ENCODE measurements around the gene CCM2.

CCM2 gene

DNA sequence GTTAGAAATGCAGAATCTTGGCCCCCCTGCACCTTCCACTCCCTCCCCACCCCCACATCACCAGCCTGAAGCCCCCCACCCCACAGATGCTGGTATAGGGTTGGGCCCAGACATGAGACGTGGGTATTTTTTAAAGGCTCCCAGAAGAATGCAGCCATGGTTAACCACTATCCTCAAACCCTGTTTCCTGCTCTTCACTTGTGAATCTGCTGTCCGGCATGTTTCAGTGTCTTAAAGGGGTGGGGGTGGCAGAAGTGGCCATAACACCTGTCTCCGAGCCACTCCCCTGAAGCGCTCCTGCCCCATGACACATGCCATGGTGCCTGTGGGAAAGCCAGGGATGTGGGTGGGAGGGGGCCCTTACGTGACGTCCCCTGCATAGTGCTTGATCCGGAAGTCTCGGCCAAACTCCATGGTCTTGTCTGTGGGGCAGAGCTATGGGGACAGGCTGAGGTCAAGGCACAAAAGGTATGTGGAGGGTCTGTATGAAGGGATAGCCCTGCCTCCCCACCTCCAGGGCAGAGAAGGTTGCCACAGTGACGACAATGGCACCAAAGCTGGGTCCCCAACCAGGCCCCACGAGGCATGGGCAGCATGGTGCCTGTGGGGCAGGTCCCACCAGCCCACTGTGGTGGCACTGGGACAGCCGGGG, 30.8 kb upstream of the CCM2 start:
- DNase-seq (ENCODE audit: low read depth, low spot score) = no peak

DNA sequence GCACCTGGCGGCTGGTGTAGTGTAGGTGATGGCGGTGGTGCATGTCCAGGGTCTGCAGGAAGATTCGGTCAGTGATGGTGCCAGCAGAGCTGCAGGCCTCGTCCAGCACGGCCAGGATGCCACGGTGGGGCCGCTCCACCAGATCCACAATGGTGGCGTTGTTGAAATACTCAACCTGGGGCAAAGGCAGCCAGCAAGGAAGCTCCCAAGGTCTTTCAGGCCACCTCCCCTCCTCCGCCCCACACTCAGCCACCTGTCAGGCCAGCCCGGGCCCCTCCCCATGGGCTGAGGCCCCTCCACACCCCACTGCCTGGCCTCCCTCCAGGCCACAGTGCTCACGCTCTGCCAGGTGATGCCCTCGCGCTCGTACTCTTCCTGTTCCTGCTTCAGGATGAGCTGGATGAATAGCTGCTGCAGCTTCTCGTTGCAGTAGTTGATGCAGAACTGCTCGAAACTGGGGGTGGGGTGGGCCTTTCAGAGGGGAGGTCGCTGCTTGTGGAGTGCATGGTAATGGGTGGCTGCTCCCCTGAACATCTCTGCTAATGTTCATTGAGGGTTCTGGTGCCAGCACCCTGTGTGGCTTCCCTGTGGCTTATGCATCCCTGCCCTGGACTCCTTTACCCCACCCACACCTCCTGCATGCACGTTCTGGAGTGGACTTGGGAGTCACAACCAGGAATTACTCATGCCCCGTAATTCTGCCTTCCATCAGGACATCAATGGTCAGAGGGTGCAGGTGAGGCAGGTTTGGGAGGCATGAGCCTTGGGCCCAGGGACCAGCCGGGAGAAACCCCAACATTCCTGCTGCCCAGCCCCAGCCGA, 30.1 kb upstream of the CCM2 start:
- no peak for DNase-seq (ENCODE audit: low read depth, low spot score)

DNA sequence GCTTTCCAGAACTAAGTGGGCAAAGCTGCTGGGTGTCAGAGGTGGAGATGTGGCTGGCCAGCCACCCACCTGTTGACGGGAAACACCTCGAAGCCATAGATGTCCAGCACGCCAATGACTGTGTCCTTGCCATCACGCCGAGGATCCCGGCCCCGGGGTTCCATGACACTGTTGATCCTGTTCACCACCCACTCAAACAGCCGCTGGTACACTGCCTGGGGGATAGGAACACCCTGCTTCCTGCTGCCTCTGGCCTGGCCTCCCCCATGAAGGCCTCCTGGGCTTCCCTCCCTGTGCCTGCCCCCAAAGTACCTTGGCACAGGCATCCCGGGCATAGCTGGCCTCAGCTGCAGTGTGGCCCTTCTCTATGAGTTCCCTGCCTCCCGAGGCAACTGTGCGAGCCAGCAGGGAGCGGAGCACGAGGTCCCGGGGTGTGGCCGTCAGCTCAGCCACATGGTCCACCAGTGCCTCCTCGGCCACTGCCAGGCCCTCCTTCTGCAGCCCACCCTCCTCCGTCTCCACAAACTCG, 29.4 kb upstream of the CCM2 start:
- no peak for DNase-seq (ENCODE audit: low read depth, low spot score)

DNA sequence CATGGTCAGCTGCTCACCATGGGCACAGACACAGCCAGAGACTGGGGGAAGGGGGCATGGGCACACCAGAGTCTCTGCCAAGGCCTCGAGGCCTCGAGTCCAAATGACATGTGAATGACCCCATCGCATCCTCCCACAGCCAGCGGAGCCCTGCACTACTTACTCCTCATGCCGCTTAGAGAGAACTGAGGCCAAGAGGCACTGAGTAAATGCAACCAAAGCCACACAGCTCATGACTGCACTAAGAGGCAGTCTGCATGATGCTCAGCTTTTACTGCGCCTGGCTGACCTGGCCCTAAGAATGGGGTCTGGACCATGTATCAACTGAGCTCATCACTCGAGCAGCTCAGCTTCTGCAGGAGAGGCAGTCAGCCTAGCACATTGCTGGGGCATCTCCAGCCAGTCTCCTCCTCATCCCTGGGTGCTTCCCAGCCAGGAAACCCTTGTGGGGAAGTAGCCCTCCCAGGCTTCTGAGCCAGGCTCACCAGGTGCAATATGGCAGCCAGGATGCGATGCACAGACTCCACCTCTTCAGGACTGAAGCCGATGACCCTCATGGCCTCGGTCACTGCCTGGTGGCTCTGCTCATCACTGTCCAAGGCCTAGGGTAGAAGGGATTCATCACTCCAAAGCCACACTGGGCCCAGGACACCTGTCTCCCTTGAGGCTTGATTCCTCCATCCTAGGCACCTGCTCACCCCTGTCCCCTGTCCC, 28.7 kb upstream of the CCM2 start:
- DNase-seq (ENCODE audit: low read depth, low spot score) = no peak

DNA sequence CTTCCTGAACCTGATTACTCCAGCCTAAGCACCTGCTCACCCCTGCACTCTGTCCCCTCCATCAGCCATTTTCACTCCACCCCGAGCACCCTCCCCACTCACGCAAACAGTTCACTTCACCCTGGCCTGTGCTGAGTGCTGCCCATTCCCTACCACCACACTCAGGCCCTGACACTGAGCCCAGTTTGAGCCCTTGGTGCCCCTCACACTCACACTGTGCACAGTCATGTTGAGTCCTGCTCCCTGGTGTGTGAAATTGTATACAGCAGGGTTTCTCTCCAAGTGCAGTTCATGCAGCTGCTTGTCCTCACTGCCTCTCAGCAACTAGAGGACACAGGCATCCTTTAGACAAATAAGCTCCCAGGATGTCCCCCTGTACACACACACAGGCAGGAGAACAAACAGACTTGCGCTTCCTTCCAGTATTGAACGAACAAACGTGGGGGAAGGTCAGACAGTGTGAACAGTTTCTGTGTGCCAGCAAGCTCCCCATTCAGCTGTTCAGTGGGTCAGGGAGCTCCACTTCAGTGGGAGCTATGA, 28.0 kb upstream of the CCM2 start:
- no peak for DNase-seq (ENCODE audit: low read depth, low spot score)

DNA sequence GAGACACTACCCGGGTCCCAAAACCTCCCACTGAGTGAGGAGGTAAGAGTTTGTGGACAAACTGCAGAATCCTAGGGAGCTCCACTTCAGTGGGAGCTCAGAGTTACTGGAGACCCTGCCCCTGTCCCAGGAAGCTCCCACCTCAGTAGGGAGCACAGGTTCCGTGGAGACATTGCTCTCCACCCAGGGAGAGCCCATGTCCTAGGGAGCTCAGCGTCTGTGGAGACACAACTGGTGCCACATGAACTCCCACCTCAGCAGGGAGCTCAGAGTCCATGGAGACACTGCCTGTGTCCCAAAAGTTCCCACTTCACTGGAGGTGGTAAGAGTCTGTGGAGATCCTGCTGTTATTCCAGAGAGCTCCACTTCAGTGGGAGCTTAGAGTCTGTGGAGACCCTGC, 27.4 kb upstream of the CCM2 start:
- DNase-seq (ENCODE audit: low read depth, low spot score) = no peak

DNA sequence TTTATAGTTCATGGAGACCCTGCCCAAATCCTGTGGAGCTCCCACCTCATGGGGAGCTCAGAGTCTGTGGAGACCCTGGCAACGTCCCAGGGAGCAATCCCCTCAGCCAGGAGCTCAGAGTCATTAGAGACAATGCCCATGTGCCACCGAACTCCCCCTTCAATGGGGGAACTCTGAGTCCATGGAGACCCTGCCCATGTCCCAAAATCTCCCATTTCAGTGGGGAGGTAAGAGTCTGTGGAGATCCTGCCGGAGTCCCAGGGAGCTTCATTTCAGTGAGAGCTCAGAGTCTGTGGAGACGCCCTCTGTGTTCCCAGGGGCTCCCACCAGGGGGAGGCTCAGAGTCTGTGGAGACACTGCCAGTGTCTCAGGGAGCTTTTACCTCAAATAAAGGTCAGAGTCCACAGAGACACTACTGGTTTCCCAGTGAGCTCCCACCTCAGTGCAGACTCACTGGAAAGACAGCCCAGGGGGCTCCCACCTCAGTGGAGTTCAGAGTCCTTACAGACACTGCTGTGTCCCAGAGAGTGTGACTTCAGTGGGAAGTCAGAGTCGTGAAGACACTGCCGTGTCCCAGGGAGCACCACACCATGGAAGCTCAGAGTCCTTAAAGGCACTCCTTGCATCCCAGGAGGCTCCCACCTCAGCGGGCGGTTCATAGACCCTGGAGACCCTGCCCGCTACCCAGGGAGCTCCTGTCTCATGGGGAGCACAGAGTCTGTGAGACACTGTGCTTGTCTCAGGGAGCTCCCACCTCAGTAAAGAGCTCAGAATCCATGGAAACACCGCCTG, 26.2 kb upstream of the CCM2 start:
- DNase-seq (ENCODE audit: low read depth, low spot score) = no peak

DNA sequence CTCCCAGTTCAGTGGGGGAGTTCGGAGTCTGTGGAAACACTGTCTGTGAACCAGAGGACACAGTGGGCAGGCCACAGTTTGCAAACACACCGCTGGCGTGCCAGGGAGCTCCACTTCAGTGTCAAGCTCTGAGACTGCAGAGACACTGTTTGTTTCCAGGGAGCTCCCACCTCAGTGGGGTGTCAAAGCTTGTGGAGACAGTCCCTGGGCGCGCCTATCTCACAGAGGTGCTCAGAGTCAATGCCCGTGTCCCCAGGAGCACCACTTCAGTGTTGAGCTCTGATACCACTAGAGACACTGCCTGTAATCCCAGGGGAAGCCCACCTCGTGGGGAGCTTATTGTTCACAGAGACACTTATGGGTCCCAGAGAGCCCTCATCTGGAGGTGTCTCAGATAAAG, 25.5 kb upstream of the CCM2 start:
- no peak for DNase-seq (ENCODE audit: low read depth, low spot score)

DNA sequence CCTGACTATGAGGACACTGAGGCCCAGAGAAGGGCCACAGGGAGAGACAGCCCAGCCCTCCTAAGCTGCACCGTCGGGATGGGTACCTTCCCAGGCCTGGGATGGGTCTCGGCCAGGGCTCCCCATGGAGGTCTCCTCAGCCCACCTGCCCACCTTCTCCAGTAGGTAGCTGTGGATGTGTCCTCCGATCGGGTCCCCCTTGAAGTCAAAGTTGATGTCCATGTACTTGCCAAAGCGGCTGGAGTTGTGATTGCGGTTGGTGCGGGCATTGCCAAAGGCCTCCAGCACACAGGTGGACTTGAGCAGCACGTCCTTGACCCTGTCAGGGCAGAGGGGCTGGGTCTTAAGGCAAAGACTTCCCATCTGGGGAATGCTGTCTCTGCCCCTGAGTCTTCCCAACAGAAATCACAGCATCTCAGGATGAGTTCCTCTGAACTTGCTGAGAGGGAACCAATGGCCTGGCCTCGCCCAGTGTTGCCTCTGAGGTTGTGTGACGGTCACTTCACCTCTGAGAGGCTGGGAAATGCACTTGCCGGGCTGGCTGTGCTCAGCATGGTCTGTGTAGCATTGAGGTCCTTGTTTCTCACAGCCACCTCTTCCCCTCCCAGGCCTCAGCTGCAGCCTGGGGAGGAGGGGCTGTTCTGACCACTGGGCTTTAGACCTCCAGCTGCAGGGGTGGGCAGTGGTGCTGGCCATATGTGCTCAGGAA, 24.5 kb upstream of the CCM2 start:
- no peak for DNase-seq (ENCODE audit: low read depth, low spot score)

DNA sequence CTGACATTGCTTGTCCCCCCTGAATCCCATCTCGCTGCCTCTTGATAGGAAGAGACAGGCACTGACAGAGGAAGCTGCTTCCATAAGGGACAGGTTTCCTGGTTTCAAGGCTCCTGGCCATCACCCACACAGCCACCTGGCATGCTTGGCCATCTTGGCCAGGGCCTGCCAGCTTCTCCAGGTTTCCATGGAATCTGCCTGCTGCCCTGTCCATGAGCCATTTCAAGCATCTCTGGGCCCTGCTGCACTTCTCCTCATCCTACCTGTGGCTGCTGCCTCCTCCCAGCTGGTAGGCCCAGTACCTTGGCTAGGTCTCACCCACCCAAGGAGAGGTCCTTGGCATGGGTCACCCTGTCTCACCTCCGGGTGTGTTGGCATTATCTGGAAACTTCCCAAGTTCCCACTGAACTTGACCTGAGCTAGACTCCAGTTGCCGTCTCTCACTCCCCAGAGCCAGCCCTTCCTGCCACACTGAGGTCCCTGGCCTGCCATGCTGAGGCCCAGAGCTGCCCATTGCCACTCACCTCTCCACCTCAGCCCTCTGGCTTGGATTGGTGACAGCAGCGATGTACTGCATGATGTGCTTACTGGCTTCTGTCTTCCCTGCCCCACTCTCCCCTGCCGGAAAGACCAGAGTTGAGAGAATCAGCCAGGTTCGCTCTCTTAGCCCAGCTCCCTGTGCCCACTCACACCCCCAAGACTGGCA, 23.8 kb upstream of the CCM2 start:
- DNase-seq (ENCODE audit: low read depth, low spot score) = no peak

DNA sequence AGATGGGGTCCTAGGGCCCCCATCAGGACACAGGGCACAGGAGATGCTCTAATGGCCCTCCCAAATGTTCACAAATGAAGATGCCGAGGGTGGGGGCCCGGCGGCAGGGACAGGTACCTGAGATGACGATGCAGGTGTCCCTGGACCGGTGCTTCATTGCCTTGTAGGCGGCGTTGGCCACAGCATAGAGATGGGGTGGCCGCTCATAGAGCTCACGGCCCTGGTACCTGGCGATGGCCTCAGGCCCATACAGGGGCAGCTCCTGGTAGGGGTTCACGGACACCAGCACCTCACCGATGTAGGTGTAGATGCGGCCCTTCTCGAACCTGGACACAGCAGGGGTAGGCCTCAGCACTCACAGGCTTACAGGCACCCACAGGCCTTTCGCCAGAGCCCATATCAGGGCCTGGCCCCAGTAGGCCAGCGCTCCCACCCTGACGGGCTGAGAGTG, 23.2 kb upstream of the CCM2 start:
- DNase-seq (ENCODE audit: low read depth, low spot score) = no peak

DNA sequence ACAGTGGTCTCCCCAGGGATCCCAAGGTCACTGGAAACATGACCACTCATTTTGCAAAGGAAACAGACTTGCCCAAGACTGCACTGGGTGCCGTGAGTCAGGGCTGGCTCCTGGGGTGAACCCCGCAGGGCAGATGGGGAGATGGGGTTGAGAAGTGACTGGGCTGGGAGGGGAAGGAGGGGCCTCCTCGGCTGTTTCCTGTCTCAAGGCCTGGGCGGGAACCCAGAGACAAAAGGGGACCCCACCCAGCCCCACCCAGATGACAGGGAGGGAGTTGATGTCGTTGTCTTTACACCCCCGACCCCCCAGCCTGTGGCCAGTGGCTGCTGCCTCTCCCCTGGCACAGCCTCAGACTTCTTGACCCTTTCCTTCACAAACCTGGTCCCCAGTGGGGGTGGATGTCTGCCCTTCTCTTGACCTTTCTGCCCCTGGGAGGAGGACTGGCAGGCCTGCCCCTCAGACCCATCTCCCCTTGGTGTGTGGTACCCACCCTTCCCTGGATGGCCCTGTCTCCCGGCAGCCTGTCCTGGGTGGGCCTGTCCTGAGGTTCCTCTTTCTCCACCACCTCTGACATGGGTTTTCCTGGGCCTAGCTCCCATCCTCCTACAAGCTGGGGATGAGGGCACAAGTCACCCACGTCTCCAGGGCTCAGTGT, 22.6 kb upstream of the CCM2 start:
- DNase-seq (ENCODE audit: low read depth, low spot score) = no peak

DNA sequence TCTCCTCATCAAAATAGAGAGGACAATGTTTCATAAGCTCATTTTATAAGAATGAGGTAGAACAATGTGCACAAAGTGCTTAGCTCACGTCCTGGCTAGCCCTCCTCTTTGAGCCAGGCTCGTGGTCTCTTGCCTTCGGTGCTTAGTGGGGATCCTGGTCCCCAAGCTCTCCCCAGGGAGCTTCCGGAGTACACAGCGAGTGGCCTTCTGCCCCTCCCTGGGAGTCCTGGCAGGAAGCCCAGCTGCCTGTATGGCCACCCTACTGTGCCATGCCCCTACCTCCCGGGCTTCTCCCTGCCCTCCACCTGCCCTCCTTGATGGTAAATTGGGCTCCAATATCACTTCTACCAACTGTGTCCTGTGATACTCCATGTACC, 22.1 kb upstream of the CCM2 start:
- no peak for DNase-seq (ENCODE audit: low read depth, low spot score)

DNA sequence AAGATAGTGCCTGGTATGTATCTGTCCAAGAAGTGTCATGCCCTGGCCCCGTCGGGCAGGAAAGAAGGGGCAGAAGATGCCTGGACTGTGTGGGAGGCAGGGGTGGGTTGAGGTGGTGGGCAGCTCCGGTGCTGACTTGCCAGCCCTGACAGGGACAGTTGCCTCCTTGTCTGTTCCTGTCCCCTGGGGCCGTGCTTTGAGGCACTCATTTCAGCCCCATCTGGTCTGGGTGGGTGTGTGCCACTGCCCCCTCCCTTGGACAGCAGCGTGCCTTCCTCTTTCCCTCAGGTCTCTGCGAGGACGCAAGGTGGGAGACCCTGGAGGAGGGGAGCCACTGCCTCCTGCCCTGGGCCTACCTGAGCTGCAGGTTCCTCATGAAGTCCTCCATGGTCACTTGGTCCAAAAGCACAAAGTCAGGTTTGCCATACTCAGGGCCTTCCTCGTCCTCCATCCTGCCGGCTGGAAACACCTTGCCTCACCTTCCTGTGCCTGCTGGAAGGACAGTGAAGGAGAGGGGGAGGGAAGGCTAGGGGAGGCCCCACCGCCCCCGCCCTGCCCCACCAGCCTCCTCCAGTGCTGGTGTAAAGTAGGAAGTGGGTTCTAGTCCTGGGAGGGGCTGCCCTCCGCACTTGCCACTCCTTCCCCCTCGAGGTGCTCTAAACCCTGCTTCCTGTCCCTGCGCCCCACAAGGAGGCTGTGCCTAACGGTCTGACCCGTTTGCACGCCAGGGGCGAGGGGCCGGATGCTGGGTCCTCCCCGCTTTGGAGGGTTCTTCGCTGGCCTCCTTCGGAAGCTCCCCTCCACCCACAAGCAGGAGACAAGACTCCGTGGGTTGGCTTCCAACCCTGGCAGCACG, 21.3 kb upstream of the CCM2 start, which contains the start of gene MYO1G:
Gene MYO1G, minus strand, starts transcription at position 505 of the 856 bp plus-strand sequence. Its CDS starts 54 bp downstream, at position 451.
- no peak for DNase-seq (ENCODE audit: low read depth, low spot score)

DNA sequence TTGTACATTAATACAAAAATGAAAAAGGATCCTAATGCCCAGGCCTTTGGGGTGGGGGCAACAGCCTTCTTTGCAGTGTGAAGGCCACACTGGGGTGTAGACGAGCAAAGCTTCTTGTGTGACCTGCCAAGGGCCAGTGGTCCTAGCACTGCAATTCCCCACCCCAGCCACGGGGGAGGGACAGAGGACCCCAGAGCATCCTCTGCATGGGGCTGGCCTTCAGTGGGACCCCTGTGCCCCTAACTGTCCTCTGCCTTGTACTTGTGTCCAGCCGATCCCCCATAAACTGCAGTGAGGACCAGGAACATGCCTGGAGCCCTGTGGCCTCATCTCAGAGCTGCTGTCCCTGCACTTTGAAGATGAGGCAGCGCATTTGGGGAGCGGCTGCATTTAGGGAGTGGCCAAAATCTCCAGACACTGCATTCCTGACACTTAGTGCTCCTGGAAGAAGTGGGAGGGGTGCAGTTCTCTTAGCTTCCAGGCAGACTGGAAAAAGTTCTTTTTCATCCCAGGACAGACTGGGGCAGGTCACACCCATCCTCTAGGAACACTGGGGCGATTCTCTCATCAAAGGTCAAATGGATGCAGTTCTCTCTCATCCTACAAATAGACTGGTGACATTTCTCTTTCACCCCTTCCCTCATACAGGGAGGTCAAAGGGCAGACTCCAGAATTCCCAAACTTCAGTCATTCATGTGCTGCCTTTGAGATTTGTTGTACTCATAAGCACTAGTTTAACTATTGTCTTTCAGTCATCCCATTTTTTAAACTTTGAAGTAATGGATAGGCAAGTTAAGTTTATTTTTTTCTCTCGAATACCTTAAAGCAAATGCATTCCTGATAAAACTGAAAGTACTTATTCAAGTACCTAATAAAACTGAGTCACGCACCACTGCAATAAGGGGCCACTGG, 20.3 kb upstream of the CCM2 start:
- DNase-seq (ENCODE audit: low read depth, low spot score) = no peak

DNA sequence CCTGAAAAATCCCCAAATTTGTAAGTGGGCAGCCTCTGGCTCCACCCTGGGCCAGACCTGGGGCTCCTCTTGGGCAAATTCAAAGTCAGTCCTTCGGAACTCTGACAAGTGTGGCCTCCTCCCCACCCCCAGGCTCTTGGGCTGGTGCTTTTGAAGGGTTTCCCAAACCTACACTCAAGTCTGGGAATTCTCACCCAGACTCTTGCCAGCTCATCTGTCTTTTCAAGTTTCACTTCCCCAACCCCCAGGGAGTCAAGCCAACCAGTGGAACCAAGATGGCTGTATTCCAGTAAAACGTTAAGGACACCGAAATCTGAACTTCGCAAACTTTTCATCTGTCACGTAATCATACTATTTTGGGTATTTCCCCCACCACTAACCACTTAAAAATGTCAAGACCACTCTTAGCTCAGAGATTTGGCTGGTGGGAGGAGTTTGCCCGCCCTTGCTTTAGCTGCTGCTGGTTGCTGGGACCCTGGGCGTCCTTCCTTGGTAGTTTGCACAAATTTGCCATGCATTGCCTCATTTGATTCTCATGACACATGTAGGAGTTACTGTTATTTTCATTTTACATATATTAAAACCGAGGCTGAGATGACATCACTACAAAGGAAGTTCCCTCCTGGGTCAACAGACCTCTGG, 19.5 kb upstream of the CCM2 start:
- DNase-seq (ENCODE audit: low read depth, low spot score) = no peak
